Panc1 (cell line): ENCODE results near the gene SPHK2. TPM values are rescaled to one million over a fixed set of nuclear protein-coding genes. Genes with fewer than 3 reads are reported as not detected.

Experiments
- ATAC-seq: fragments of 200-7000 bp; cut with Tn5 transposase; 2 replicates; pipeline ENCODE4 v1.9.1; 2020; ENCODE audit warnings: mild to moderate bottlenecking, moderate library complexity
- BruUV-seq: library from RNA; stranded (reverse); fragments of 400-500 nt; replicated peaks from 2 replicates; lab custom pipeline; 2021; lab: Mats Ljungman, UMichigan
- CTCF ChIA-PET: fragments of 300-600 bp; sonication (Branson Sonifier 250); formaldehyde crosslinking; loops from one replicate; lab custom pipeline; 2022; ENCODE audit warnings: antibody characterized with exemption; lab: Charles Lee
- POLR2A ChIA-PET: fragments of 300-600 bp; sonication (Branson Sonifier 250); formaldehyde crosslinking; loops from one replicate; lab custom pipeline; 2022; ENCODE audit warnings: antibody characterized with exemption; lab: Charles Lee
- DNase-seq: peaks from one replicate; pipeline ENCODE4 v3.0.0-alpha.2; 2010; ENCODE audit warnings: low read depth, low spot score
- H3K27ac ChIP-seq: 2 replicates; pipeline ENCODE4 v1.5.1; 2011; ENCODE audit warnings: mild to moderate bottlenecking, low read length, inconsistent platforms
- H3K27me3 ChIP-seq: fragments of 200-500 bp; sonication (Bioruptor generic); 2 replicates; pipeline ENCODE4 v1.6.0; 2014; ENCODE audit warnings: low read length, inconsistent platforms; ENCODE audit not compliant: control insufficient read depth, insufficient read depth
- H3K36me3 ChIP-seq: fragments of 200-500 bp; sonication (Bioruptor generic); 2 replicates; pipeline ENCODE4 v1.5.1; 2014; ENCODE audit warnings: inconsistent platforms, mild to moderate bottlenecking, low read length, moderate library complexity; ENCODE audit not compliant: control insufficient read depth, insufficient read depth
- H3K4me1 ChIP-seq: 2 replicates; pipeline ENCODE4 v1.5.1; 2011; ENCODE audit warnings: inconsistent platforms, mild to moderate bottlenecking, low read length, moderate library complexity; ENCODE audit not compliant: control insufficient read depth, insufficient read depth
- H3K4me3 ChIP-seq, 2 experiments: 2 replicates each; pipeline ENCODE4 v1.5.1; 2011 to 2012; ENCODE audit warnings: low read depth in 2 of 2, low read length in 2 of 2, mild to moderate bottlenecking in 2 of 2, inconsistent platforms in 1 of 2, moderate library complexity in 1 of 2
- H3K9me3 ChIP-seq: fragments of 200-500 bp; sonication (Bioruptor generic); 2 replicates; pipeline ENCODE4 v1.5.1; 2014; ENCODE audit warnings: low read depth, mild to moderate bottlenecking, inconsistent platforms, low read length, moderate library complexity; ENCODE audit not compliant: control insufficient read depth, insufficient read depth
- CTCF ChIP-seq: fragments of 450-650 bp; IDR thresholded peaks from 2 replicates; pipeline ENCODE4 v1.5.1; 2017; ENCODE audit warnings: mild to moderate bottlenecking
- POLR2AphosphoS5 ChIP-seq: IDR thresholded peaks from 2 replicates; pipeline ENCODE4 v1.6.1; 2012; ENCODE audit warnings: mild to moderate bottlenecking, low read depth, low read length, moderate library complexity
- REST ChIP-seq, 2 experiments: IDR thresholded peaks; 2 replicates each; pipeline ENCODE4 v1.6.1; 2011 to 2012; ENCODE audit warnings: low read depth in 2 of 2, control low read depth in 1 of 2, low read length in 1 of 2, mild to moderate bottlenecking in 1 of 2, moderate library complexity in 1 of 2; ENCODE audit not compliant: insufficient read depth in 1 of 2
- SIN3A ChIP-seq: IDR thresholded peaks from 2 replicates; pipeline ENCODE4 v1.6.1; 2012; ENCODE audit warnings: low read depth, mild to moderate bottlenecking, low read length, moderate library complexity, borderline replicate concordance; ENCODE audit not compliant: insufficient read depth
- TCF7L2 ChIP-seq: IDR thresholded peaks from 2 replicates; pipeline ENCODE4 v1.6.1; 2011; ENCODE audit warnings: mild to moderate bottlenecking, low read depth, low read length, inconsistent platforms
- in situ Hi-C: cut with HindIII; loops from 2 replicates; pipeline ENCODE4 v1.10.0; 2016; ENCODE audit warnings: low sequenced_read_pairs, low pct_unique_long_range_greater_than_20kb
- intact Hi-C: fragments of 100-400 bp; cut with micrococcal nuclease; formaldehyde crosslinking; loops from one replicate; pipeline ENCODE4 v1.10.0; 2022; ENCODE audit not compliant: unreplicated experiment
- total RNA-seq: library from RNA; stranded (reverse); gene quantifications from one replicate; pipeline ENCODE4 v1.2.1, GENCODE V29; 2021; ENCODE audit not compliant: unreplicated experiment

SPHK2 gene
- total RNA-seq, 1 experiment from 2014 or later = 19.5 TPM

- no peak for TF ChIP-seq POLR2AphosphoS5
- TF ChIP-seq TCF7L2 = no peak
- no peak for TF ChIP-seq REST (IDR thresholded peaks at IDR 0.05; ENCODE audit: insufficient read depth in 1 of 2, low read depth in 2 of 2, low read length in 1 of 2)
- no peak for TF ChIP-seq SIN3A
- TF ChIP-seq CTCF = no peak
- DNase-seq = no peak
- Histone ChIP-seq H3K9me3 (no peaks in the 10 kb centered on the region), H3K27ac (no peak overlapping the region), H3K4me1 (no peaks in the 10 kb centered on the region), H3K27me3 (no peaks in the 10 kb centered on the region), H3K36me3 (no peaks in the 10 kb centered on the region), H3K4me3 (no peak overlapping the region)
- intact Hi-C loops = no loop called here
- ATAC-seq = no peak
- no TSS peak for BruUV-seq
- in situ Hi-C loops = no loop called here
- ChIA-PET POLR2A (no interaction called here), CTCF (no interaction called here)
Measured at GRCh38 chr19:48668761-48669160, 49.5 kb downstream of the SPHK2 start.

GRCh38 chr19:48669903-48670668 lies 50.8 kb downstream of the SPHK2 start:
- no peak overlapping the region for H3K27ac ChIP-seq
- ChIA-PET CTCF (no interaction called here), POLR2A (no interaction called here)
- DNase-seq (no peak), ATAC-seq (no peak)
- TF ChIP-seq CTCF (no peak), REST (IDR thresholded peaks at IDR 0.05; ENCODE audit: insufficient read depth in 1 of 2, low read depth in 2 of 2, low read length in 1 of 2) (no peak), POLR2AphosphoS5 (no peak), TCF7L2 (no peak), SIN3A (no peak)
- H3K36me3 ChIP-seq = no peaks in the 10 kb centered on the region
- intact Hi-C loops = no loop called here
- in situ Hi-C loops = no loop called here
- no peaks in the 10 kb centered on the region for H3K9me3 ChIP-seq
- BruUV-seq = no TSS peak
- H3K27me3 ChIP-seq = no peaks in the 10 kb centered on the region
- H3K4me1 ChIP-seq = no peaks in the 10 kb centered on the region
- no peak overlapping the region for H3K4me3 ChIP-seq
